Neural progenitor cell (in vitro differentiated cells): Measurements from ENCODE around the gene ARHGAP42. TPM values are rescaled to one million over a fixed set of nuclear protein-coding genes. Genes with fewer than 3 reads are reported as not detected.
A peak's percentile ranks its signal among the peaks of the same experiment; 100 is the strongest.

ENCODE experiments used
- DNase-seq: peaks from one replicate; pipeline ENCODE4 v3.0.0-alpha.2; 2016; ENCODE audit warnings: low spot score
- H2AFZ ChIP-seq: fragments of 200-600 bp; sonication (generic); replicated peaks from 2 replicates; pipeline ENCODE4 v1.6.1; 2016; ENCODE audit warnings: antibody characterized with exemption
- H3F3A ChIP-seq: fragments of 200-600 bp; sonication (generic); 2 replicates; pipeline ENCODE4 v1.6.1; 2016; ENCODE audit warnings: antibody characterized with exemption, low read depth
- H3K27ac ChIP-seq: fragments of 200-600 bp; sonication (generic); 2 replicates; pipeline ENCODE4 v1.5.1; 2016; ENCODE audit warnings: mild to moderate bottlenecking
- H3K27me3 ChIP-seq: fragments of 200-600 bp; sonication (generic); 2 replicates; pipeline ENCODE4 v1.6.1; 2016; ENCODE audit warnings: mild to moderate bottlenecking, moderate library complexity
- H3K36me3 ChIP-seq: fragments of 200-600 bp; sonication (generic); 2 replicates; pipeline ENCODE4 v1.5.1; 2016
- H3K4me1 ChIP-seq: fragments of 200-600 bp; sonication (generic); 2 replicates; pipeline ENCODE4 v1.6.1; 2016; ENCODE audit warnings: mixed run types
- H3K4me2 ChIP-seq: fragments of 200-600 bp; sonication (generic); 2 replicates; pipeline ENCODE4 v1.6.1; 2016
- H3K4me3 ChIP-seq: fragments of 200-600 bp; sonication (generic); 2 replicates; pipeline ENCODE4 v1.5.1; 2016
- H3K79me2 ChIP-seq: fragments of 200-600 bp; sonication (generic); 2 replicates; pipeline ENCODE4 v1.6.1; 2016; ENCODE audit warnings: low read depth
- H3K9ac ChIP-seq: fragments of 200-600 bp; sonication (generic); 2 replicates; pipeline ENCODE4 v1.6.1; 2016
- H3K9me3 ChIP-seq: fragments of 200-600 bp; sonication (generic); 2 replicates; pipeline ENCODE4 v1.5.1; 2016; ENCODE audit warnings: low read depth
- H4K20me1 ChIP-seq: fragments of 200-600 bp; sonication (generic); 2 replicates; pipeline ENCODE4 v1.6.1; 2016; ENCODE audit warnings: low read depth
- H3K27ac Mint-ChIP-seq: 3 replicates; pipeline ENCODE4 v1.8.0; 2021; ENCODE audit warnings: mixed read lengths
- H3K27me3 Mint-ChIP-seq: 2 replicates; pipeline ENCODE4 v1.8.0; 2022; ENCODE audit warnings: low read depth, mild to moderate bottlenecking, inconsistent platforms, moderate library complexity, mixed read lengths; ENCODE audit not compliant: insufficient read depth
- H3K36me3 Mint-ChIP-seq: 3 replicates; pipeline ENCODE4 v1.8.0; 2021; ENCODE audit warnings: mixed read lengths
- H3K4me1 Mint-ChIP-seq: 3 replicates; pipeline ENCODE4 v1.8.0; 2021; ENCODE audit warnings: mixed read lengths
- H3K4me3 Mint-ChIP-seq: 3 replicates; pipeline ENCODE4 v1.8.0; 2021; ENCODE audit warnings: mild to moderate bottlenecking, moderate library complexity, mixed read lengths
- H3K9me3 Mint-ChIP-seq: 3 replicates; pipeline ENCODE4 v1.8.0; 2020; ENCODE audit warnings: mixed read lengths
- CTCF ChIP-seq: fragments of 200-600 bp; sonication (generic); IDR thresholded peaks from 2 replicates; pipeline ENCODE4 v1.5.1; 2017; ENCODE audit warnings: antibody characterized with exemption, mild to moderate bottlenecking
- EZH2 ChIP-seq: fragments of 200-600 bp; sonication (generic); IDR thresholded peaks from 2 replicates; pipeline ENCODE4 v1.6.1; 2017; ENCODE audit warnings: antibody characterized with exemption, mild to moderate bottlenecking, moderate library complexity
- EZH2phosphoT487 ChIP-seq: fragments of 200-600 bp; sonication (generic); IDR thresholded peaks from 2 replicates; pipeline ENCODE4 v1.6.1; 2017; ENCODE audit warnings: antibody characterized with exemption
- total RNA-seq: library from RNA; depleted of rRNA; stranded (reverse); fragments of >200 nt; gene quantifications from 2 replicates; pipeline ENCODE4 v1.2.3, GENCODE V29; 2015; ENCODE audit warnings: low replicate concordance

The ARHGAP42 gene
- total RNA-seq, 1 donor from 2014 or later = 31.0 TPM

GRCh38 chr11:100860318-100861155, 173.4 kb downstream of the ARHGAP42 start:
- Histone ChIP-seq H3K36me3 (no peaks in the 10 kb centered on the region), H3K27ac (no peak overlapping the region), H3K9me3 (no peaks in the 10 kb centered on the region), H2AFZ (no peak overlapping the region), H3K79me2 (no peaks in the 10 kb centered on the region), H3F3A (peaks cover 9% of the 10 kb centered on the region), H3K4me3 (no peak overlapping the region), H3K4me2 (no peak overlapping the region), H3K9ac (no peak overlapping the region), H3K4me1 (peaks cover 29% of the 10 kb centered on the region), H4K20me1 (no peaks in the 10 kb centered on the region), H3K27me3 (no peaks in the 10 kb centered on the region)
- TF ChIP-seq EZH2phosphoT487 (no peak), EZH2 (no peak), CTCF (no peak)
- H3K27ac Mint-ChIP-seq = no peak overlapping the region
- H3K27me3 Mint-ChIP-seq = no peaks in the 10 kb centered on the region
- no peaks in the 10 kb centered on the region for H3K36me3 Mint-ChIP-seq
- peaks cover 20% of the 10 kb centered on the region for H3K4me1 Mint-ChIP-seq
- DNase-seq = no peak
- H3K4me3 Mint-ChIP-seq = no peak overlapping the region
- no peaks in the 10 kb centered on the region for H3K9me3 Mint-ChIP-seq

GRCh38 chr11:100861212-100861611, 174.1 kb downstream of the ARHGAP42 start:
- DNase-seq = no peak
- H3K4me1 Mint-ChIP-seq = peaks cover 18% of the 10 kb centered on the region

GRCh38 chr11:100863080-100863581, 176.0 kb downstream of the ARHGAP42 start:
- Histone ChIP-seq H3K4me3 (no peak overlapping the region), H3K27ac (peak overlapping the region; percentile 72), H4K20me1 (no peaks in the 10 kb centered on the region), H3K4me1 (peaks cover 14% of the 10 kb centered on the region), H2AFZ (no peak overlapping the region), H3K27me3 (no peaks in the 10 kb centered on the region), H3K9ac (no peak overlapping the region), H3K36me3 (no peaks in the 10 kb centered on the region), H3K79me2 (no peaks in the 10 kb centered on the region), H3K4me2 (no peak overlapping the region), H3K9me3 (no peaks in the 10 kb centered on the region), H3F3A (peaks cover 9% of the 10 kb centered on the region)
- Mint-ChIP-seq H3K4me3 (no peak overlapping the region), H3K9me3 (no peaks in the 10 kb centered on the region), H3K27ac (no peak overlapping the region), H3K27me3 (no peaks in the 10 kb centered on the region), H3K4me1 (peaks cover 12% of the 10 kb centered on the region), H3K36me3 (no peaks in the 10 kb centered on the region)
- peak; percentile 46 for DNase-seq
- TF ChIP-seq EZH2phosphoT487 (no peak), EZH2 (no peak), CTCF (no peak)

More at GRCh38 chr11:100861212-100861611, 174.1 kb downstream of the ARHGAP42 start:
- no peaks in the 10 kb centered on the region for H3K9me3 Mint-ChIP-seq
- no peak overlapping the region for H3K27ac Mint-ChIP-seq
- no peaks in the 10 kb centered on the region for H3K27me3 Mint-ChIP-seq
- no peaks in the 10 kb centered on the region for H3K9me3 ChIP-seq
- no peak overlapping the region for H3K9ac ChIP-seq
- H3K4me3 ChIP-seq = no peak overlapping the region
- H3F3A ChIP-seq = peaks cover 9% of the 10 kb centered on the region
- H3K36me3 ChIP-seq = no peaks in the 10 kb centered on the region
- H3K27ac ChIP-seq = no peak overlapping the region
- no peak overlapping the region for H3K4me3 Mint-ChIP-seq
- H4K20me1 ChIP-seq = no peaks in the 10 kb centered on the region
- H3K4me2 ChIP-seq = no peak overlapping the region
- H3K4me1 ChIP-seq = peaks cover 22% of the 10 kb centered on the region
- H3K36me3 Mint-ChIP-seq = no peaks in the 10 kb centered on the region
- no peaks in the 10 kb centered on the region for H3K27me3 ChIP-seq
- TF ChIP-seq EZH2 (no peak), CTCF (no peak), EZH2phosphoT487 (no peak)
- H2AFZ ChIP-seq = no peak overlapping the region
- no peaks in the 10 kb centered on the region for H3K79me2 ChIP-seq
